Measurements from ENCODE around the gene DALRD3.

DALRD3 gene

DNA sequence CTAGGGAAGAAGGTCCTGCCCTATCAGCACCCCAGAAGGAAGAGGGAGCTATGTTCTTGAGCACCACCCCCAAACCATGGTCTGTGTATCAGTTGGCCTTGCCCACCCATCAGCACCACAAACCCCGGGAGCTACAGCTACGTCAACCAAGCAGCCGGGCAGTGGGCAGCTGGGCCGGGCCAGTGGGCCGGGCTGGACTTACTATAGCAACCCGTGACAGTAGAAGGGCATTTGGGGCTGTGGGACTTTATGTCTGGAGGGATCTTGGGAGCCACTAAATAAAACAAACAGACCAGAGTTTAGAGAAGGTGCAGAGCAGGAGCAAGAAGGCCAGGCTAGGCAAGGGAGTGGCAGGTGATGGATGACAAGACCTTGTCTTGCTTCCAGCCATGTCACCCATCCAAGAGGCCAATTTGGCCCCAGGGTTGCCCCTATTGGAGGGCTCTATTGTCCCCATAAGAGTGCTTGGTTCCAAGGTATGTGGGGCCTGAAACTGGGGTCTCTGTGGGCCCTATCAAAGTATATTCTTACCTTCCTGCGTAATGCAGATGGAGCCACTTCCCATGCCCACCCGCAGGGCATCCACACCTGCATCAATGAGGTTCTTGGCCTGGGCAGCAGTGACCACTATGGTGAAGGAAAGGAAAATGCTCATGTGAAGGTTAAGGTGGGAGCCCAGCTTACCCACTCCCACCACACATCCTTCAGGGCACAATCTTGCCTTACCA, 7.6 kb upstream of the DALRD3 start:
- Mint-ChIP-seq H3K36me3 (peaks cover 68% of the 10 kb centered on the region), H3K4me1 (peaks cover 77% of the 10 kb centered on the region), H3K9me3 (no peaks in the 10 kb centered on the region), H3K27me3 (no peaks in the 10 kb centered on the region), H3K4me3 (peak overlapping the region; percentile 42), H3K27ac (peak overlapping the region; percentile 96)
- no peak for ATAC-seq

DNA sequence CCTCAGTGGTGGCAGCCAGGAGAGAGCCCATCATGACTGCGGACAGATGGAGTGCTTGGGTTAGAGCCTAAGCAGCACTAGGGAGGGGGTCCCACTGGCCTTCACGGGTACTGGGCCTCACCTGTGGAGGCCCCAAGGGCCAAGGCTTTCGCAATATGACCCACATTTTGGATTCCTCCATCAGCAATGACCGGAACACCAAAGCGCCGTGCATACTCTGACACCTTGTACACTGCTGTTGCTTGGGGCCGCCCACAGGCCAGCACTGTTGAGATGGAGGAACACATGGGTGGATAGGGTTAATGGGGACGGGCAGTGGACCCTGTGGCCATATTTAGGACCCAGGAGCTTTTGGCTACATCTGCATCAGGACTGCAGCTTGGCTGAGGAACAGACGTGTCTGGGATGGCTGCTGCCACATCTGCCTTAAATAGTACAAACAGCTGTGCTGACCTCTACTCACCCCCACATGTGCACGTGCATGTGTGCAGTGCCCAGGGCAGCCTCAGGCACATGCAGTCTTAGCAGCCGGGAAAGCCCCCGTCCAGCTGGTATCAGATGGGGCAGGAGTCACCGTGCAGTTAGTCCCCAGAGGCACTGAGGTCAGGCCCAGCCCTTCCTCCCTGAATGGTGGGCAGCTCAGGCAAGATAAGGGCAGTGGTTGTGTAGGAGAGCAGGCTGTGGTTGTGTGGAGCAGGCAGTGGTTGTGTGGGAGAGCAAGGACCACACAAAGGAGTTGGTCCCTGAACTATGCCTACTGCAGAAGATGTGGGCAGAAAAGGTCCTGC, 6.8 kb upstream of the DALRD3 start:
- peak overlapping the region; percentile 42 for H3K4me3 Mint-ChIP-seq
- peak overlapping the region; percentile 96 for H3K27ac Mint-ChIP-seq
- H3K9me3 Mint-ChIP-seq = no peaks in the 10 kb centered on the region
- peaks cover 65% of the 10 kb centered on the region for H3K36me3 Mint-ChIP-seq
- ATAC-seq = peak; percentile 51
- no peaks in the 10 kb centered on the region for H3K27me3 Mint-ChIP-seq
- H3K4me1 Mint-ChIP-seq = peaks cover 82% of the 10 kb centered on the region

DNA sequence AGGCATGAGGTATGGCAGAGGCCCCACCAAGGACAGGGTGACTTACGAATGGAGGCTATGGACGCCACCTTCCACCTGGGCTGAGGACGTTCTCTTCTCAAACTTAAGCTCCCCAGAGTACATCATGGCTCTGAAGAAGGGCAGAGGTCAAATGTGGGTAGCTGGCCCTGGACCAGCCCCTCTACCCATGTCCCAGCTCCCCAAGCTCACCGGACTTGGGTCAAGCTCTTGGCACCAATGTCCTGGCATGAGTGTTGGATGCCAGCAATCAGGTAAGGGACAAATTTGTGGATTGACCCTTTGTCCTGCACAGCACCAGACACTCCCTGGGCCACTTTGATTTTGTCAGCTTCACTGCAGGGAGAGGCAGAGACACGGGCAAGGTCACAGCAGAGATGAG, 6.1 kb upstream of the DALRD3 start:
- Mint-ChIP-seq H3K27me3 (no peaks in the 10 kb centered on the region), H3K9me3 (no peaks in the 10 kb centered on the region), H3K36me3 (peaks cover 65% of the 10 kb centered on the region), H3K27ac (peak overlapping the region; percentile 96), H3K4me1 (peaks cover 84% of the 10 kb centered on the region), H3K4me3 (no peak overlapping the region)
- no peak for ATAC-seq

DNA sequence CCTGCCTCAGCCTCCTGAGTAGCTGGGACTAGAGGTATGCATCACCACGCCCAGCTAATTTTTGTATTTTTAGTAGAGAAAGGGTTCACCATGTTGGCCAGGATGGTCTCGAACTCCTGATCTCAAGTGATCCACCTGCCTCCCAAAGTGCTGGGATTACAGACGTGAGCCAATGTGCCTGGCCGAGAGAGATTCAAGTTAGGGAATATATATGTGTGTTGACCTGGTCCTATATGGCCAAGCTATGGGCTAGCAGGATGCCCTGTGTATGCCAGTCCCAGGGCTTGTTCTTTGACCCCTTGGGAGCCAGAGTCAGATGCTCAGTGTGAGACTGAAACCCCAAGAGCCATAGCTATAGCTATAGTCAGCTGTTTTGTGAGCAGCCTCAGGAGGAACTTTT, 5.4 kb upstream of the DALRD3 start:
- peaks cover 65% of the 10 kb centered on the region for H3K36me3 Mint-ChIP-seq

DNA sequence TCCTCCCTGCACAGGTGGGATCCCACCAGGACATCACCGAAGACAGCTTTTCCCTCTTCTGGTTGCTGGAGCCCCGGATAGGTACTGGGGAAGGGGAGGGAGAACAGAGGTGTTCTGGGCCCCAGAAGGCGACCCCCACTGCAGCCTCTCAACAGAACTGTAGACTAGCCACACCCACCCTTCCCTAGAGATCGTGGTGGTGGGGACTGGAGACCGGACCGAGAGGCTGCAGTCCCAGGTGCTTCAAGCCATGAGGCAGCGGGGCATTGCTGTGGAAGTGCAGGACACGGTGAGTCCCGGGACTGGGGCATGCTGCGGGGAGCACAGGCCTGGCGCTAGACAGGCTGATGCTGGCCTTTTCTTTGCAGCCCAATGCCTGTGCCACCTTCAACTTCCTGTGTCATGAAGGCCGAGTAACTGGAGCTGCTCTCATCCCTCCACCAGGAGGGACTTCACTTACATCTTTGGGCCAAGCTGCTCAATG, 4.3 kb upstream of the DALRD3 start:
- Mint-ChIP-seq H3K27me3 (no peaks in the 10 kb centered on the region), H3K4me1 (peaks cover 76% of the 10 kb centered on the region), H3K27ac (peak overlapping the region; percentile 96), H3K4me3 (peak overlapping the region; percentile 88), H3K36me3 (peaks cover 56% of the 10 kb centered on the region), H3K9me3 (no peaks in the 10 kb centered on the region)
- ATAC-seq = no peak

More for the DNA sequence above, 5.4 kb upstream of the DALRD3 start:
- H3K27me3 Mint-ChIP-seq = no peaks in the 10 kb centered on the region
- ATAC-seq = no peak
- H3K27ac Mint-ChIP-seq = peak overlapping the region; percentile 96
- no peaks in the 10 kb centered on the region for H3K9me3 Mint-ChIP-seq
- peaks cover 83% of the 10 kb centered on the region for H3K4me1 Mint-ChIP-seq
- H3K4me3 Mint-ChIP-seq = peak overlapping the region; percentile 88

DNA sequence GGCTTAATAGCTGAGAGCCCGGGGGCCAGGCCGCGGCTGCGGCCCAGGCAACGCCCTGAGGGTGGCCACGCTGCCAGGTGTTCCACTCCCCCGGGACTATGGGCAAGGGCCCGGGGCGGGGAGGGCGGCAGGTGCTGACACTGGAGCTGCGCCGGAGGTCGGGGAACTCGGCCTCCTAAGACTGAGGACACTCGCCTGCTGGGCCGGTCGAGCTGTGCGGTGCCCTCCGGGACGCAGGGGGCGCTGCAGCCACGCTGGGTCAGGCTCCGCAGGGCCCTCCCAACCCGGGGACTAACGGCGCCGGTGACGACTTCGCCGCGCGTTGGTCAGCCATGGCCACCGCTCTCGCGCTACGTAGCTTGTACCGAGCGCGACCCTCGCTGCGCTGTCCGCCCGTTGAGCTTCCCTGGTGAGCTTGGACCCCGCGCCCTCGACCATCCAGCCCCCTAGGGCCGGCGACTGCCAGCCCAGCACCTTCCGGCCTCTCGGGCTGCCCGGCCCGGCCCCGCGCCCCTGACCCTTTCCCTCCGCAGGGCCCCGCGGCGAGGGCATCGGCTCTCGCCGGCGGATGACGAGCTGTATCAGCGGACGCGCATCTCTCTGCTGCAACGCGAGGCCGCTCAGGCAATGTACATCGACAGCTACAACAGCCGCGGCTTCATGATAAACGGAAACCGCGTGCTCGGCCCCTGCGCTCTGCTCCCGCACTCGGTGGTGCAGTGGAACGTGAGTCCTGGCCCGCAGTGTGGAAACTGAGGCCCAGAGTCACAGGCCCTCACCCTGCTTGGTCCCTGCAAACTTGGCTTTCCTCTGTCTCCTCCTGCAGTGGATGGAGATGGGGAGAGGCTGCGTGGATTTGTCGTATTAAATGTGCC, 3.7 kb upstream of the DALRD3 start, which contains the start of gene NDUFAF3:
NDUFAF3 (plus strand) TSS at position 309 of the 875 bp plus-strand sequence; CDS start at position 333, 24 bp downstream.
- Mint-ChIP-seq H3K27me3 (no peaks in the 10 kb centered on the region), H3K4me3 (peak within 1 kb of the TSS; percentile 88), H3K36me3 (peaks cover 49% of the 10 kb centered on the region), H3K4me1 (peaks cover 76% of the 10 kb centered on the region), H3K27ac (peak within 1 kb of the TSS; percentile 96), H3K9me3 (no peaks in the 10 kb centered on the region)
- peak; percentile 83 for ATAC-seq

DNA sequence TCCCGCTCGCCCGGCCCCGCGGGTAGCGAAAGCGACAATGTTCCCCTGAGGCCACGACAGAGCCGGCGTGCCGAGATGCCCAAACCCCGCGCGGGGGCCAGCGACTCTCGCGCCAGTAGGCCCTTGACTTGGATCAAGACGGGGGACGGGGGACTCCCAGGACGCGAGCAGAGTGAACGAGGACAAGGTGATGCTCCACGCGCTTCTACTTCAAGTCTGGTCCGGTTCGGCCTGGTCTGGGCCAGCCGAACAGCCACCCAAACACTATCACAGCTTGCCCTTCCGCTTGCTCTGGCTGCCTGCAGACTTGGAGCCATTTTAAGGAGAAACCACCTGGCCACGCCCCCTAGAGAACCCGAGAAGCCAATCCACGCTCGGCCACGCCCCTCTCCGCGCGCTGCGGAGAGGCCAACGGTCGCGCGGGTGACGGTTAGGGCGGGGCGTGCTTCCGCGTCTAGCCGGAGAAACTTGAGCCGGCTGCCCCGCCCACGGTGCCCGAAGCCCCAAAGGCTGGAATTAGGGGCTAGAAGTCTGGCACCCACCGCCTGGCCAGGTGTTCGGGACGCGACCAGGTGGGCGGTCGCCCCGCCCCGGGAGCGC, 2.9 kb upstream of the DALRD3 start:
- Mint-ChIP-seq H3K27me3 (no peaks in the 10 kb centered on the region), H3K4me1 (peaks cover 73% of the 10 kb centered on the region), H3K9me3 (no peaks in the 10 kb centered on the region), H3K4me3 (peak overlapping the region; percentile 88), H3K27ac (peak overlapping the region; percentile 96), H3K36me3 (peaks cover 42% of the 10 kb centered on the region)
- ATAC-seq = peak; percentile 78

DNA sequence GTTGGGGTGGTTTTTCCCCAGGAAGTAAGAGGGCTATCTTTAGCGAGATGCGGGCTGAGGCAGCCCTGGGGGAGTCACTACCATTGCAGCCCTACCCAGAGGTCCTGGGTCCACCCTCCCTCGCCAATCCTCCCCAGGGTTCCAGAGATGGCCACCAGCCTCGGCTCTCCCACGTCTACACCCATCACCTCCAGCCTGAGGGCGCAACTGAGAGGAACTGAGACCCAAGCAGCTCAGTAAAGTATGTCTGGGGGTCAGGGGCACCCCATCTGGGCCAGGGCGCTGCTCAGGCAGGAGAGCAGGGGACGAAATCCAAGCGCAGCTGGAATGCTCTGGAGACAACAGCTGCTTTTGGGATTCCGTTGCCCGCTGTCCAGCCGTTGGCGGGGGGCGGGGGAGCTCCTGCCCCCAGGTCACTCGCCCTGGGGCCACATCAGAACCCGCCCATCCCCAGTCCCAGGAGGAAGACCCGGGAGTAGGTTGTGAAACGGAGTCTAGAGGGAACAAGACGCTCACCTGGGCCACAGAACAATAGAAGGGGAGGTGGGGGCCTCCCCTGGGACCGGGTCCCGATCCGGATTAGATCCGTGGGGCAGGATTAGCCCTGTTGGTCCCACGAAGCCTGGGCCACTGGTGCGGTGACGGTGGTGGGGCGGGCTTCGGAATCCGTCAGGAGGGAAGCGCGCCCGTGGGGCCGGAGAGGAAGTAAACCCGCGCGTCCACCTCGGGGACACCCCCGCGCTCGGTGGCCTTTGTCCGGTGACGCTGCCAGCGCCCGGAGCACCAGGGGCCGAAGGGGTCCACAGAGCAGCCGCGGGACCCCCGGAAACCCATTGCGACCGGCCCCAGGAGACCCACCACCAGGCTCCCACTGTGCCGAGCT, 2.2 kb upstream of the DALRD3 start:
- Mint-ChIP-seq H3K27ac (peak overlapping the region; percentile 96), H3K27me3 (no peaks in the 10 kb centered on the region), H3K4me1 (peaks cover 66% of the 10 kb centered on the region), H3K9me3 (no peaks in the 10 kb centered on the region), H3K36me3 (peaks cover 38% of the 10 kb centered on the region), H3K4me3 (peak overlapping the region; percentile 88)
- ATAC-seq = peak; percentile 1

DNA sequence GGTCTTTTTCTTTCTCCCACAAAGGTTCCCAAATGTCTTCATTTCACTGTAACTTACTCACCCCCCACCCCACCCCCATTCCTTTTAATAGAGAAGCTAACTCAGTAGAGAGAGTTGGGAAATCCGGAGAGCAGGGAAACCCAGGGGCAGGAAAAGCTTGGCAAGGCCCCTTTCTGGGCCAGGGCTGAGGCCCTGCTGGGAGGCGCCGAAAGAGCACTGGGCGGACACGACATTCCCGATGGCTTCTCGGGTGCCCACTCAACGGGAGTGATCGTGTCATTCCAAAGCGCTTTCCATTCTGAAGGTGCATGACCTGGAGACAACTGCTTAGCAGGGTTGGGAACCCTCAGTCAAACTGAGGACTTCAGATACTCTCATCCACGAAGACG, 1.6 kb upstream of the DALRD3 start:
- H3K27me3 Mint-ChIP-seq = no peaks in the 10 kb centered on the region
- ATAC-seq = no peak
- H3K9me3 Mint-ChIP-seq = no peaks in the 10 kb centered on the region
- H3K4me1 Mint-ChIP-seq = peaks cover 63% of the 10 kb centered on the region
- peak overlapping the region; percentile 88 for H3K4me3 Mint-ChIP-seq
- H3K27ac Mint-ChIP-seq = peak overlapping the region; percentile 96
- H3K36me3 Mint-ChIP-seq = peaks cover 38% of the 10 kb centered on the region

DNA sequence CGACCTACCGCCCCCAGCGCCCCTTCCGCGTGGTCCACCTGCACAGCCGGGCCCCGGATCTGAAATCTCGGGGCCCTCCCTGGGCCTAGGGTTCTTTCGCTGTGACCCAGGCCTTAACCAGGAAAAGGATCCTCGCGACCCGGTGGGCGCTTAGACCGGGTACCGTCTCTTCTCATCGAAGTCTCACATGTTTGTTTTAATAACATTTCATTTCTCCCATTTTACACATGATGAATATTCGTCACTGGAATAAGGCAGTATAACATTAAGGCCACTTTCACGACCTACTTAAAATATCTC, 277 bp upstream of the DALRD3 start:
- peaks cover 63% of the 10 kb centered on the region for H3K4me1 Mint-ChIP-seq
- no peak for ATAC-seq
- H3K36me3 Mint-ChIP-seq = peaks cover 34% of the 10 kb centered on the region

DNA sequence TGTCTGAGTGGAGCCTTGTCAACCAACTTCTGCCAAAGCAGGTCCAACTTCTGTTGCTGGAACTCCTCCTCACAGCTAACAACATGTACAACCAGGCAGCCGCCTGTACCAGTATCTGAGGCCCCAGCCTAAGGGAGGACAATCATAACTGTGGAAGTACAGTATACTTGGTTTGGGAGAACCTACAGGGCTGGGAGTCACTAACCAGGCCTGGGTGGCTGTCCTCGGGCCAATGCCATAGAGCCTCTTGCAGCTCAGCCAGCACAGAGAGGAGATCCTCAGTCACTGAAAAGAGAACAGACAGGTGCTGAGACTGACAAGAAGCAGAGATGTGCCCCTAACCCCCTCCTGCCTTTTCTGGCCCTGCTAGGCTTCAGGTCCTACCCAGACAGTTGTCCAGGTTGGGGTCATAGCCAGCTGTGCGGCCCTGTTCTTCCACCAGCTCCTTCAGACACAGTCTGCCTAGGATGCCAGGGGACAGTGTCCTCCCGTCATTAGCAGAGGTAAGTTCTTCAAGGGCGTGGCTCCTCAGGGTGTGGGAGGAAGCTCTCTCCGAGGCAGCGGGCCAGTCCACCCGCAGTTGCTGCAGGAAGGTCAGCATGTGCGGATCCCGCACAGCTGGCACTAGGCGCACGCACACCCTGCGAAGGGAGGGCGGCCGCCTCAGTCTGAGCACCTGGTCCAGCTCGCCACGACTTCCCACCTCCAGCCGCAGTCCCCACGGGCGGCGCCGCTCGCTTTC, 980 bp downstream of the DALRD3 start:
- Mint-ChIP-seq H3K4me1 (peaks cover 57% of the 10 kb centered on the region), H3K4me3 (peak overlapping the region; percentile 93), H3K9me3 (no peaks in the 10 kb centered on the region), H3K36me3 (peaks cover 28% of the 10 kb centered on the region), H3K27me3 (no peaks in the 10 kb centered on the region), H3K27ac (peak overlapping the region; percentile 96)
- no peak for ATAC-seq

More for the DNA sequence above, 277 bp upstream of the DALRD3 start:
- H3K27me3 Mint-ChIP-seq = no peaks in the 10 kb centered on the region
- peak overlapping the region; percentile 93 for H3K4me3 Mint-ChIP-seq
- peak overlapping the region; percentile 96 for H3K27ac Mint-ChIP-seq
- no peaks in the 10 kb centered on the region for H3K9me3 Mint-ChIP-seq

DNA sequence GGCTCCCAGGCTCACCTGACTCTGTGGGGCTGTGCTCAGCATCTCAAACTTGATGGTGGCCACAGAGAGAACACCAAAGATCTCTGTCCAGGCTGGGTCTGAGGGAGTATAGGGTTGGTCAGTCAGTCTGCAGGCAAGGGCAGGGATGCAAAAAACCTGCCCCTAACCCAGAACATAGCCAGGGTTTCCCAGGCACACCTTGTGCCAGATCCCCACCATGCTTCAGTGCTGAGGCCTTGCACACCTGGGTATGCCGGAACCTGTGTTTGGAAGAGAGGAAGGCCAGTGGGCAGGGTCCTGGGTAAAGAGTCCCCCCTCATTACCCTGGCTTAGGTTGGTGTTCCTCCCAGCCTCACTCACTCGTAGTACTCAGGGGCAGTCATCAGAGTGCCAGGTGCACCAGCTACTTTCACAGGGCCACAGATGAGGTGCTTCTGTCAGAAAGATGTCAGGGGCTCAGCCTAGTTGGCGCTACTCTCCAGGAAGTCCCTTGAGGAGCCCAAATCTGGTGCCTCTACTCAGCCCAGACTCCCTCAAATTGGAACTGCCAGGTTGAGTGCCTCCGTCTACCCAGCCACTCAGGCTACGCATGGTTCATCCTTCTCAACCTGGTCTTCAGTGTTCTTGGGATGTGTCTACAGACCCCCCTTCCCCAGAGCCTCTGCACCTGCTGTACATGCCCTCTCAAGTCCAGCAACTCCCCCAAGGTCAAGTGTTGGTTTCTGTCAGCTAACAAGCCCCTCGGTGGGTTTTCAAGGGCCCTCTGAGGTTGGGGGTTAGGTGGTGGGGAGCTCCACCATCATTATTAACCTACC, 1.8 kb downstream of the DALRD3 start:
- no peak for ATAC-seq
- Mint-ChIP-seq H3K4me3 (peak overlapping the region; percentile 93), H3K4me1 (peaks cover 62% of the 10 kb centered on the region), H3K36me3 (peaks cover 32% of the 10 kb centered on the region), H3K27ac (peak overlapping the region; percentile 96), H3K9me3 (no peaks in the 10 kb centered on the region), H3K27me3 (no peaks in the 10 kb centered on the region)

DNA sequence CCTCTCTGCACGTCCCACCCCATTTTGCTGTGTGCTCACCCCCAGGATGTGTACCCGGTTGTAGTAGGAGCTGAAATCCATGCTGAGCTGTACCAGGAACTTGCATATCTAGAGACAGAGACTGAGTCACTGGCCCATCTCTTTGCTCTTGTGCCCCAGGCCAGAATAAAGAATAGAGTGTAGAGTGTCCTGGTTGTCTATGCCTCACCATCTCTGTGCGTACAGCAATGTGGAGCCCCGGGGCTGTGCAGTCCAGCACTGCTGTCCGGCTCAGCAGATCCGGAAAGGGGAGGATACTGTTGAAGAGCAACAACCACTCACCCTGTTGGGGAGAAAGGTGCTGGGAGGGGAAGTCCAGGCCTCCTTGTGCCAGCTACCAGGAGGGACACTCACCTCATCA, 2.6 kb downstream of the DALRD3 start:
- Mint-ChIP-seq H3K36me3 (peaks cover 36% of the 10 kb centered on the region), H3K4me1 (peaks cover 65% of the 10 kb centered on the region), H3K4me3 (no peak overlapping the region), H3K27me3 (no peaks in the 10 kb centered on the region), H3K9me3 (no peaks in the 10 kb centered on the region), H3K27ac (no peak overlapping the region)
- ATAC-seq = no peak

Measured in stimulated activated memory B cell treated with anti-CD40 and anti-IgM and Interleukin-4, amounts not matched to agents 10 μg/mL and 1 μg/mL and 100 μg/mL, for 72 hours (primary cell).